Measurements from ENCODE around the gene COTL1. TPM values are rescaled to one million over a fixed set of nuclear protein-coding genes. Genes with fewer than 3 reads are reported as not detected.

Gene COTL1
- total RNA-seq, 1 experiment from 2014 or later, result 408 TPM

DNA sequence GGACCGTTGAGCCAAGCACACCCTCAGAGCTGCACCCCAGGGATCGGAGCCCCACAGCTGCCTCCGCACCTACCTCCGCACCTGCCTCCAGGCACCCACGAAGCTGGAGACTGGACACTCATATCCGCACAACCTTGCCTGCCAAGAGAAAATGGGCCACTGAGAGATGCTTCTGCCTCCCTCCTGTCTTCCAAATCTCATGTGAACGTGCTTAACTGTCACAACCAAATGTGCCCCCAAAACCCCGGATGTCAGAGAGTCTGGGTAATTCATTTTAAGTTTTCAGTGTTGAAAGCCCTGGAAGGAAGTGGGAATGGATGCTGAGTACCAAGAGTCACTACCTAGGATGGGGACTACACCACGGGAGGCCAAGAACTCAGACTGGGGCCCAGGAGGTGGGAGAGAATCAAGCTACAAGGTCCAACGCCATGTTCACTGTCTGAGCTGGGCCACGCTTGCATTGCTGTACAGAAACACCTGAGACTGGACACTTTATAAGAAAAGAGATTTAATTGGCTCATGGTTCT lies 63.9 kb downstream of the COTL1 start:
- DNase-seq (no peak), ATAC-seq (no peak)
- H2AFZ ChIP-seq (ENCODE audit: low read length), result no peak overlapping the region
- no peaks in the 10 kb centered on the region for H3K36me3 ChIP-seq (ENCODE audit: low read depth, low read length)
- H3K4me1 ChIP-seq (ENCODE audit: insufficient read depth, low read length), result 0 out of 2 replicates have a peak, but pooled peaks cover 6% of the 10 kb centered on the region
- TF ChIP-seq EZH2phosphoT487 (IDR thresholded peaks at IDR 0.05; ENCODE audit: borderline replicate concordance, low read length) (no peak), EZH2 (IDR thresholded peaks at IDR 0.05; ENCODE audit: low read length, unreplicated experiment) (no peak), CTCF (conservative IDR thresholded peaks at IDR 0.05; ENCODE audit: low read depth, low read length) (no peak)
- ChIA-PET CTCF (no interaction called here), POLR2A (ENCODE audit: unreplicated experiment) (no interaction called here)
- H3K4me2 ChIP-seq (ENCODE audit: low read length), result no peak overlapping the region
- H3K9me2 ChIP-seq (replicated peaks; ENCODE audit: low read length), result no peaks in the 10 kb centered on the region
- BruUV-seq (replicated peaks), result no TSS peak
- no peaks in the 10 kb centered on the region for H3K27me3 ChIP-seq (ENCODE audit: low read length)
- intact Hi-C loops (cut with micrococcal nuclease), result no loop called here
- H3F3A ChIP-seq (ENCODE audit: low read length, unreplicated experiment), result no peaks in the 10 kb centered on the region
- H3K27ac ChIP-seq (ENCODE audit: low read length), result no peak overlapping the region
- H3K9me3 ChIP-seq (ENCODE audit: low read length), result no peaks in the 10 kb centered on the region
- H4K20me1 ChIP-seq (ENCODE audit: low read length), result no peaks in the 10 kb centered on the region
- H3K4me3 ChIP-seq (ENCODE audit: low read length), result no peak overlapping the region
- no peak overlapping the region for H3K9ac ChIP-seq (ENCODE audit: low read length)
- no peaks in the 10 kb centered on the region for H3K79me2 ChIP-seq (ENCODE audit: low read length)

GRCh38 chr16:84552135-84552534 lies 65.7 kb downstream of the COTL1 start:
- intact Hi-C loops (cut with micrococcal nuclease), result no loop called here
- POLR2A ChIA-PET (ENCODE audit: unreplicated experiment), result no interaction called here
- Histone ChIP-seq H3K79me2 (ENCODE audit: low read length) (no peaks in the 10 kb centered on the region), H3K4me1 (ENCODE audit: insufficient read depth, low read length) (0 out of 2 replicates have a peak, but pooled peaks cover 6% of the 10 kb centered on the region), H3K4me3 (ENCODE audit: low read length) (no peak overlapping the region), H3K36me3 (ENCODE audit: low read depth, low read length) (no peaks in the 10 kb centered on the region), H3K9ac (ENCODE audit: low read length) (no peak overlapping the region), H3F3A (ENCODE audit: low read length, unreplicated experiment) (no peaks in the 10 kb centered on the region), H4K20me1 (ENCODE audit: low read length) (no peaks in the 10 kb centered on the region), H3K9me3 (ENCODE audit: low read length) (no peaks in the 10 kb centered on the region), H3K4me2 (ENCODE audit: low read length) (no peak overlapping the region), H3K9me2 (replicated peaks; ENCODE audit: low read length) (no peaks in the 10 kb centered on the region), H3K27me3 (ENCODE audit: low read length) (no peaks in the 10 kb centered on the region), H2AFZ (ENCODE audit: low read length) (no peak overlapping the region), H3K27ac (ENCODE audit: low read length) (no peak overlapping the region)
- DNase-seq, result no peak
- TF ChIP-seq CTCF (conservative IDR thresholded peaks at IDR 0.05; ENCODE audit: low read depth, low read length) (no peak), EZH2phosphoT487 (IDR thresholded peaks at IDR 0.05; ENCODE audit: borderline replicate concordance, low read length) (no peak), EZH2 (IDR thresholded peaks at IDR 0.05; ENCODE audit: low read length, unreplicated experiment) (no peak)
- no peak for ATAC-seq
- BruUV-seq (replicated peaks), result no TSS peak
- CTCF ChIA-PET, result interaction anchor here (0.6 kb wide), 1 partner anchor 458 kb away, joined by 4 read pairs; no protein-coding TSS in a partner anchor

DNA sequence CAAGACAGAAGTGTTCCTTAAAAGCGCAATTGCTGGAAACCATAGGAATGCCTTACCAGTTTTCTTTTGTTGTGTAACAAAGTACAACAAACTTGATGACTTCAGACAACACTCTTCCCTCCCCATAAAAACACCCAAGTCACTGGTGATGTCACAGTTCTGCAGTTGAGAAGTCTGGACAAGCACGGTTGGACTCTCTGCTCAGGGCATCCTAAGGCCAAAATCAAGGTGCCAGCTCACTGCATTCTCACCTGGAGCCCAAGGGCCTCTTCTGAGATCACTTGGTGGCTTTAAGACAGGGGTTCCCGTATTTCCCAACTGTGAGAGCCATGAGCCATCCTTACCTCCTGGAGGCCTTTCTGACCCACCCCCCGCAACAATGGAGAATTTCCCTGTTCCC lies 67.8 kb downstream of the COTL1 start:
- CTCF ChIA-PET, result no interaction called here
- H3K79me2 ChIP-seq (ENCODE audit: low read length), result no peaks in the 10 kb centered on the region
- no peak overlapping the region for H3K4me2 ChIP-seq (ENCODE audit: low read length)
- H3K36me3 ChIP-seq (ENCODE audit: low read depth, low read length), result no peaks in the 10 kb centered on the region
- H3K4me1 ChIP-seq (ENCODE audit: insufficient read depth, low read length), result no peaks in the 10 kb centered on the region
- H3K4me3 ChIP-seq (ENCODE audit: low read length), result no peak overlapping the region
- no peaks in the 10 kb centered on the region for H3K27me3 ChIP-seq (ENCODE audit: low read length)
- no peak for DNase-seq
- H3K9me2 ChIP-seq (replicated peaks; ENCODE audit: low read length), result no peaks in the 10 kb centered on the region
- BruUV-seq (replicated peaks), result no TSS peak
- H3F3A ChIP-seq (ENCODE audit: low read length, unreplicated experiment), result no peaks in the 10 kb centered on the region
- H3K9ac ChIP-seq (ENCODE audit: low read length), result no peak overlapping the region
- intact Hi-C loops (cut with micrococcal nuclease), result no loop called here
- no peak for ATAC-seq
- no peak overlapping the region for H3K27ac ChIP-seq (ENCODE audit: low read length)
- no peaks in the 10 kb centered on the region for H4K20me1 ChIP-seq (ENCODE audit: low read length)
- H2AFZ ChIP-seq (ENCODE audit: low read length), result no peak overlapping the region
- TF ChIP-seq CTCF (conservative IDR thresholded peaks at IDR 0.05; ENCODE audit: low read depth, low read length) (no peak), EZH2phosphoT487 (IDR thresholded peaks at IDR 0.05; ENCODE audit: borderline replicate concordance, low read length) (no peak), EZH2 (IDR thresholded peaks at IDR 0.05; ENCODE audit: low read length, unreplicated experiment) (no peak)
- POLR2A ChIA-PET (ENCODE audit: unreplicated experiment), result no interaction called here
- no peaks in the 10 kb centered on the region for H3K9me3 ChIP-seq (ENCODE audit: low read length)
